Measurements from ENCODE around the gene NDUFAB1.
"Not testable (repeated sequence)": the region's sequence is repeated elsewhere in the genome, so short reads cannot be mapped to it uniquely, and the experiment has no call there.

NDUFAB1 gene

GRCh38 chr16:23583271-23583670, 12.8 kb downstream of the NDUFAB1 start:
- not testable (repeated sequence) for FAIRE-seq

- FAIRE-seq, result no peak
Observed at GRCh38 chr16:23581764-23582163, 14.4 kb downstream of the NDUFAB1 start.

DNA sequence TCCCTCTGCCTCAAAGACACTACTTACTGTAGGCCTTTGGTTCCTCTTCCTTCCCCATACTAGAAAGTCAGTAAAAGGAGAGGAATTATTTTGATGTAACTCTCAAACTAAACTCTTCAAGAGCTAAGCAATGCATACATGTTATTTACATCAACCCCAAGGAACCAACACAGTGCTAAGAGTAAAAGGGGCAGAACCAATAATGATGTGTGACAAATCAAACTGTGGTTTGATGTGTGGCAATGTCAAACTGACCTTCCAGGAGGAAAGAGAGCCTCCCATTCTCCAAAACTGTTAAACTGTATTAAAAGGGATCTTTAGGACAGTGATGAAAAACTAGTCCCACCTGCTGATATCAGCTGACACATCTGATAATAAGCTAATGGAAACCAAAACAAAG, 15.7 kb downstream of the NDUFAB1 start:
- FAIRE-seq, result no peak

DNA sequence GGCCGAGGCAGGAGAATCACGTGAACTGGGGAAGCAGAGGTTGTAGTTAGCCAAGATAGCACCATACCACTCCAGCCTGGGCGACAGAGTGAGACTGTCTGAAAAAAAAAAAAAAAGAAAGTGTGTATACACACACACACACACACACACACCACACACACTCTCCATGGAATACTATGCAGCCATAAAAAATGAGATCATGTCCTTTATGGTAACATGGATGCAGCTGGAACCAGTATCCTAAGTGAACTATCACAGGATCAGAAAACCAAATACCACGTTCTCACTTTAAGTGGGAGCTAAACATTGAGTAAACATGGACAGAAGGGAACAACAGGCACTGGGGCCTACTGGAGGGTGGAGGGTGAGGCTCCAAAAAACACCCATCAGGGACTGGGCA, 16.7 kb downstream of the NDUFAB1 start:
- no peak for FAIRE-seq

- FAIRE-seq, result no peak
Observed at GRCh38 chr16:23578101-23578830, 17.9 kb downstream of the NDUFAB1 start.

- no peak for FAIRE-seq
Observed at GRCh38 chr16:23577493-23577892, 18.6 kb downstream of the NDUFAB1 start.

DNA sequence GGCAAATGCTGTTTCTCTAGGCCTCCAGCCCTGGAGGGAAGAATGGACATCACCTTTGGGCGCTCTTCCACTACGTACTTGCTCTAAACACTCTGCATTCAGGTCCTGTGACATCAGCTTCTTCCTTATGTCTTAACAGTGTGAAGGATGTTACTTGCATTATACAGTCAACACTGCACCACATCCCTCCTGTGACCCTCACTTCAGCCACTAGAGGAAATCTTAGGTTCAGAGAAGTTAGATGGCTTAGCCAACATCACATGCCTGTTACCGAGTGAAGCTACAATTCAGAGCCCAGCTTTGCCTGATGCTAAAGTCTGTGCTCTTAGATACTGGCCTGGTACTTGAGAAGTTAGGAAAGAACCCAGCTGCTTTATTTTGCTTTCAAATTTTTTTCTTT, 20.3 kb downstream of the NDUFAB1 start:
- FAIRE-seq, result peak; percentile 52

- no peak for FAIRE-seq
Observed at GRCh38 chr16:23573817-23574216, 22.3 kb downstream of the NDUFAB1 start.

- no peak for FAIRE-seq
Observed at GRCh38 chr16:23572394-23572793, 23.7 kb downstream of the NDUFAB1 start.

DNA sequence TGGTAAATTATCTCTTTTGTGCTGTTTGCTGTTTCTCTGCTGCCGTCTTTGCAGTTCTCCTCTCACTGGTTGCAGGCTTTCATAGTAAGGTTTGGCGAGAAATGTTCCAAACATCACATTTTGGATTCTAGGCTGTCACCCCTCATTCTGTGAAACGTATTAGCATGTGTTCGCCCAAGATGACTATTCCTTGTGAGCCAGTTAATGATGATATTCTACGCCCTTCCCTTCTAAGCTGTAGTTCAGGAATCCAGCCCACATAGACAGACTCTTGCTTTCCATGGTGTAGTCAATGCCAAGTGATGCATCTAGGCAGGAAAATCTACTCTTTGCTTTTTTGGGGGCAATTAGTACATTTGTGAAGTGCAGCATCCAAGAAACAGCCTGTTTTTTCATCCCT, 24.2 kb downstream of the NDUFAB1 start:
- no peak for FAIRE-seq

GRCh38 chr16:23570992-23571632, 25.0 kb downstream of the NDUFAB1 start:
- FAIRE-seq, result no peak

DNA sequence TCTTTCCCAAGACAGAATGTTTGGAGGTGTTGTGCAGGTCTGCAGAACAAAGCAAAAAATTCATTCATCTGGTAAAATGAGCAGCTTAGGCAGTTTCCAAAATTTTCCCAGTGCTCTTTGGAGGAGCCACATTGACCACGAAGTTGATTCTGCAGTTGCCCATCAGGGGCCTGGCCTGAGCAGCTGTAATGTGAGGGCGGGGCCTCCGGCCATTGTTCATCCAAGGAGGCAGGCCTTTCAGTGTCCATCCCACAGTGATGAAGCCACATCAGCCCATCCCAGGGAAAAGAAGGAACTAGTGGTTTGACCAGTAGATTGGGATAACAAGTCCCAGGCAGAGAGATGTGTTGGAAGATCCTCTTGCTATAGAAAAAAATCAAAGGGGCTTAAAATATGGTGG, 28.5 kb downstream of the NDUFAB1 start:
- no peak for FAIRE-seq

DNA sequence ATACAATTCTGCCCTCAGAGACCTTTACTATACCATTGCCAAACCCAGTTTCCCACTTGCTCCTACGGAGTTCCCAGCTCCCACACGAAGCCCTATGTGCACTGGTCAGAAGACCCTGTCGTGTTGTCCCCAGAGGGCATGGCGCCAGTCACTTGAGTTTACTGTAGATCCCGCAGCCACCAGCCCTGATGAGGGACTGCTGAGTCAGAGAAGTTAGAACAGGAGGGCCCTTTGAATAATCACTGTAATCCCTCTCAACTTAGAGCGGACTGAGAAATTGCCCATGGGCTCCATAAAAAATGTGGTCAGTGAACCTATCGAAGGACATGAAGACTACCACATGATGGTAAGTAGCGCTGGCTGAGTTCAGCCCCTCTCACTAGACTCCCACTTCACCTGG, 29.4 kb downstream of the NDUFAB1 start:
- FAIRE-seq, result no peak

DNA sequence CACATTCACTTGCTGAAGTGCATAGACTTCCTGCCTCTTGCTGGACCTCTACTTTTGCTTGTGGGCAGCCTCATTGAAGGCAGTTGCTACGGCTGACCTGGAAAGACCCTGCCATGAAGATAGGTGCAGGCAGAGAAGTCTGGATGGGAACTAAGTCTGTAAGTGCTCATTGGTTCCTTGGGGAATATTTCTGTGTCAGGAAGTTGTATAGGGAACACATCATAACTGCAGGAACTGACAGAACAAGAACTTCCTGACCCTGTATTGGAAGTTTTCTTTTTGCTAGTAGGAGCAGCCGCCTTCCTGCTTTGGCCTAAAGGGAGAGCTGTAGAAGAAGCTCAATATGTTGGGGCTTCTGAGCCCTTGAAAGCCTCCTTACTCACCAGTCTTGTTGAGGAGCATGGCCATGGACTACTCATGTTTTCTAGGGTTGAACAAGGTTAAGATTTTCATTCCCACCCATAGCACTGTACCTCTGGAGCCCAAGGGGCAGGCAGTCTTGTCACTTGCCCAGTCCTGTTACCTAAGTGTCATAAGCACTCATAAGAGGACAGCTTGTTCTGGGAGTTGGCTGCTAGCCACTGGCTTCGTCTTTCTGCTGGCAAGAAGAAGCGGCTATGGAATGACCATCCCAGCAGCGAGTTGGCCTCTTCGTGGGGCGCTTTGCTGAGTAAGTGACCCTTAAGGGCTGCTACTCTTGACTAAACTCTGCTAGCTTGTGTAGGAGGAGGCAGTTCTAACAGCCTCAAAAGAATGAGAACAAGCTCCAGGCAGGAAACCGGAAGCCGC, 31.3 kb downstream of the NDUFAB1 start:
- no peak for FAIRE-seq

DNA sequence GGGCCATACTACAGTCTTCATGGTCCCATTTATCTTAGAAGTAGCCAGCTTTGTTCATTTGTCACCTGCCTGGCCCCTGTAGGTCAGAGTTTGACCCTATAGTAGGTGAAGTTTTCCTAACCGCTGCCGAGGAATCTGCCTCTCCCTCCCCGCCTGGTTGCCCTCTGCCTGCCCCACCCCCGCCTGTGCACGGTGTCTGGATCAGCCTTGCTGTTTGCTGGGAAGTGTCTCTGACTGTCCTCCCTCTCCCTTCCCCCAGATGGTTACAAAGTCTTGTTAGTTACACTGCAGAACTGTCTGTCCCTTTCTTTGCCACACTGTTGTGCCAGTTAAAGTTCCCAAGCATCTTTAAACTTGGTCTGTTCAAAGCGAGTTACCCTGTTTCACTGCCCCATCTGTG, 32.9 kb downstream of the NDUFAB1 start:
- no peak for FAIRE-seq

- FAIRE-seq, result no peak
Observed at GRCh38 chr16:23562505-23562904, 33.6 kb downstream of the NDUFAB1 start.

- FAIRE-seq, result no peak
Observed at GRCh38 chr16:23561586-23561985, 34.5 kb downstream of the NDUFAB1 start.

- no peak for FAIRE-seq
Observed at GRCh38 chr16:23557779-23558702, 38.1 kb downstream of the NDUFAB1 start.

DNA sequence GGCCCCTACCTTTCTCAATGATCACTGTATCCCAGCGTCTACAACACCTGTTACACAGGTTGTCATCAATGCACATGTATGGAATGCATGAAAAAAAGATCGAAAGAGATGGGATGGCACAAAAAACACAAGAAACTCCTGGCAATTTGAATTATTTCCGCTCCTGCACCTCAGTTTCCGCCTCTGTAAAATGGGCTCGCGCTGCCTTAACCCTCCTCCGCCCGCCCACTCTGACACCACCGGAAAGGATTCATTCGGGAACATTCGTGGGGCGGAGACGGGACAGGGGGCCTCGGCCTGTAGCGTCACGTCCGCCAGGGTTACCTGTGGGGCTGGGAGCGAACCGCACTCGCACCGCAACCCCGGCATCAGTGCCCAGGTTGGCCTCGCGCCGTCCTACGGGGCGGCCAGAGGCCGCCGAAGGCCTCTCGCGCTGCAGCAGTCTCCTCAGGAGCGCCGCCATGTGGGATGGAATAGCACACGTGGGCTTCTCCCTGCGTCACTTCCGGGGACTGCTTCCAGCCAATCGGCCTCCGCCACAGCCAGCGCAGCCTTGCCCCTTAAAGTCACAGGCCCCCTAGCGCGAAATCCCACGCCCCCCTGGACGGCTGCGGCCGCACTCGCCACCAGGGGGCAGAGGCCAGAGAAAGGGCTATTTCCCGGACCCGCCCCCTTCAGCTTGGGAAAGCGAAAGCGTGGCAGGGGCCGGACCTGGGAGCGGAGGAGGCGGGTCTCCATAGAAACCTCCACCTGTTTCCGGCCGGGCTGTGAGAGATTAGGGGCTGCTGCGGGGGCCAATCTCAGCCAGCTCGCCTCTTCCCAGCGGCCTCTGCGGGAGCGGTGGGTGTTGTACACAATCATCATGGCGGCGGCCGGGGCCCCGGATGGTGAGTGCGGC, 39.0 kb downstream of the NDUFAB1 start, which contains the start of the genes EARS2 and UBFD1:
Gene EARS2 (minus strand): TSS at position 470 of the 898 bp plus-strand sequence. CDS start 7 bp downstream, at position 463.
Gene UBFD1 (plus strand): TSS at position 847 of the 898 bp plus-strand sequence. CDS start 16 bp downstream, at position 863.
- FAIRE-seq, result peak; percentile 81

GRCh38 chr16:23554536-23554935, 41.6 kb downstream of the NDUFAB1 start:
- FAIRE-seq, result no peak

DNA sequence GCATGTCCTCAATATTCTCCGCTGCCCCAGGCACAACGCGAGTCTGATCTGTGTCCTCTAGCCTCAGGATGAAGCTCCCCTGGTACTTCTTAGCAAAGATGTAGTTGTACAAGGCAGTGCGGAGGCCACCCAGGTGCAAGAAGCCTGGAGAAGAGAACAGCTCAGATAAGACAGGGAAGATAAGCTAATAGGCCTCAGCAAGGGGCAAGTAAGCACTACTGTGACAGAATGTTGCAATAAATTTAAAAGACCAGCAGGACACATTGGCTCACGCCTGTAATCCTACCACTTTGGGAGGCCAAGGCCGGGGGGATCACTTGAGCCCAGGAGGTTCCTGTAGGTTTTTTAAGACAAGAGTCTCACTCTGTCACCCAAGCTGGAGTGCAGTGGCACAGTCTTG, 44.0 kb downstream of the NDUFAB1 start:
- no peak for FAIRE-seq
